Ishikawa (cell line): Measurements from ENCODE around the gene AGBL5.

Source experiments
- CEBPB ChIP-seq: IDR thresholded peaks from 2 replicates; pipeline ENCODE4 v1.6.1; 2012
- CREB1 ChIP-seq: IDR thresholded peaks from 2 replicates; pipeline ENCODE4 v1.6.1; 2012; ENCODE audit warnings: low read depth
- EGR1 ChIP-seq: IDR thresholded peaks from 2 replicates; pipeline ENCODE4 v1.6.1; 2012
- EP300 ChIP-seq: IDR thresholded peaks from 2 replicates; pipeline ENCODE4 v1.6.1; 2012; ENCODE audit warnings: borderline replicate concordance
- FOXM1 ChIP-seq: IDR thresholded peaks from 2 replicates; pipeline ENCODE4 v1.6.1; 2012; ENCODE audit warnings: low read depth, borderline replicate concordance
- MAX ChIP-seq: IDR thresholded peaks from 2 replicates; pipeline ENCODE4 v1.6.1; 2012
- NFIC ChIP-seq: IDR thresholded peaks from 2 replicates; pipeline ENCODE4 v1.6.1; 2012
- RAD21 ChIP-seq: IDR thresholded peaks from 2 replicates; pipeline ENCODE4 v1.6.1; 2012; ENCODE audit warnings: low read depth
- REST ChIP-seq: IDR thresholded peaks from 2 replicates; pipeline ENCODE4 v1.6.1; 2012; ENCODE audit warnings: low read depth, mild to moderate bottlenecking
- TAF1 ChIP-seq: IDR thresholded peaks from 2 replicates; pipeline ENCODE4 v1.6.1; 2012; ENCODE audit warnings: low read depth, mild to moderate bottlenecking
- TCF12 ChIP-seq: IDR thresholded peaks from 2 replicates; pipeline ENCODE4 v1.6.1; 2012; ENCODE audit warnings: low read depth
- TEAD4 ChIP-seq: IDR thresholded peaks from 2 replicates; pipeline ENCODE4 v1.6.1; 2012
- USF1 ChIP-seq: IDR thresholded peaks from 2 replicates; pipeline ENCODE4 v1.6.1; 2012
- YY1 ChIP-seq: IDR thresholded peaks from 2 replicates; pipeline ENCODE4 v1.6.1; 2012; ENCODE audit warnings: low read depth
- ZBTB7A ChIP-seq: IDR thresholded peaks from 2 replicates; pipeline ENCODE4 v1.6.1; 2012; ENCODE audit warnings: low read depth

AGBL5 gene

GRCh38 chr2:27051902-27052645, 606 bp downstream of the AGBL5 start:
- TF ChIP-seq EGR1 (no peak), CREB1 (no peak), MAX (no peak), TEAD4 (no peak), RAD21 (no peak), TAF1 (no peak), USF1 (no peak), REST (no peak), NFIC (no peak)

- no peak for TF ChIP-seq FOXM1
- TF ChIP-seq REST, result no peak
- no peak for TF ChIP-seq NFIC
These were observed 1.9 kb downstream of the AGBL5 start for GRCh38 chr2:27053321-27053720.

DNA sequence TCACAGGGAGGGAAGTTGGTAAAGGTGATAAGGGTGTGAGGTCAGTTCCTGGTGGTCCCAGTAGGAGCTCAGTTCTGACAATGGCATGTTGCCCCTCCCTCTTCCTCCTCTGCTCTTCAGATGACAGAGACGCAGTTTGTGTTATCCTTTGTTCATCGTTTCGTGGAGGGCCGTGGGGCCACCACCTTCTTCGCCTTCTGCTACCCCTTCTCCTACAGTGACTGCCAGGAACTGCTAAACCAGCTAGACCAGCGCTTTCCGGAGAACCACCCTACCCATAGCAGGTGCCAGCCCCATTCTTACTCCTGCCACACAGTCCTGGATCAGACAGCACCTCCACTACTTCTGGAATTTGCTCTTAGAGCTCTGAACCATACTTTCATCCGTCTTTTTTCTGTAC, 2.3 kb downstream of the AGBL5 start:
- TF ChIP-seq REST (no peak), NFIC (no peak), FOXM1 (no peak), MAX (no peak), RAD21 (no peak), EP300 (no peak), CREB1 (no peak), TEAD4 (no peak), EGR1 (no peak), TCF12 (no peak)

- TF ChIP-seq EGR1 (no peak), CEBPB (no peak), CREB1 (no peak), TEAD4 (no peak), EP300 (no peak), TCF12 (no peak), REST (no peak), MAX (no peak), USF1 (no peak), ZBTB7A (no peak), NFIC (no peak), FOXM1 (no peak), TAF1 (no peak), YY1 (no peak)
These were observed 3.3 kb downstream of the AGBL5 start for GRCh38 chr2:27054721-27055120.
